GM21515 (cell line): ENCODE data around the gene ACO2.
"Not testable (repeated sequence)": the region's sequence is repeated elsewhere in the genome, so short reads cannot be mapped to it uniquely, and the experiment has no call there.

Experiments used
- ATAC-seq: cut with Tn5 transposase; IDR thresholded peaks from one replicate; pipeline ENCODE4 v1.9.1; 2021; ENCODE audit not compliant: unreplicated experiment

Gene ACO2

DNA sequence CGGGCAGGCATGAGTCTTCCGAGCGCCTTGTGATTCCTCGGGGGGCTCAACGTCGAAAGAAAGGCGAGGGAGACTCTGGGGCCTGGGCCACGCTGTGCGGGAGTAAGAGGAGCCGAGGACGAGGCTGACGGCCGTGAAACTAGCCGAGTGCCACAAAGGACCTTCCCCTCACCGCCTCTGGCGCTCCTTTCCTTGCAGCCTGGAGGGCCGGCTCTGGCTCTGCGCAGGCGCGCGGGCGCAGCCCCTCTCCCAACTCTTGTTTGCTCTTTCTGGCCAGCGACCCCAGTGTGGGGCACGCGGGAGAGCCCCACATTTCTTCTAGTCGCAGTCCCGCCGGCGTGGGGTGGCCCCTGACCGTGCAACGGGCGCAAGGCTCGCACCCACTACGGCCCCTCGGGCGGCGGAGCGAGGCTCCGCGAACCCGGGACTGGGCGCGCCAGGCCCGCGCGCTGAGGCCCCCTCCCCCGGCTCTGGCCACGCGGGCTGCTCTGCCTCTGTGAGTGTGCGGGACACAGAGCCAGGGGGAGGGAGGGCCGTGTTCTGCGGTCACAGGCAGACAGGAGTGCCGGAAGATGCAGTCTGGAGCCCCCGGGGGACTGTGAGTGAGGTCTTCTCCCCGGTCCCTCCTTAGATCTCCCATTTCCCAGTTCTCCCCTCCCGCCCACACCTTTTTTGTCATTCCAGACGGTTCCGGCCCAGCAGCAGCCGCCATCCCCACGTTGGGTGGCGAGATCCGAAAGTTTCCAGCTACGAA is 21.3 kb upstream of the ACO2 start:
- ATAC-seq = no peak

- ATAC-seq = peak; percentile 45
Observed at GRCh38 chr22:41448189-41448808, 20.6 kb upstream of the ACO2 start.

GRCh38 chr22:41458161-41458728 is 10.7 kb upstream of the ACO2 start:
- ATAC-seq = no peak

- ATAC-seq = no peak
Observed at GRCh38 chr22:41459431-41459830, 9.5 kb upstream of the ACO2 start.

DNA sequence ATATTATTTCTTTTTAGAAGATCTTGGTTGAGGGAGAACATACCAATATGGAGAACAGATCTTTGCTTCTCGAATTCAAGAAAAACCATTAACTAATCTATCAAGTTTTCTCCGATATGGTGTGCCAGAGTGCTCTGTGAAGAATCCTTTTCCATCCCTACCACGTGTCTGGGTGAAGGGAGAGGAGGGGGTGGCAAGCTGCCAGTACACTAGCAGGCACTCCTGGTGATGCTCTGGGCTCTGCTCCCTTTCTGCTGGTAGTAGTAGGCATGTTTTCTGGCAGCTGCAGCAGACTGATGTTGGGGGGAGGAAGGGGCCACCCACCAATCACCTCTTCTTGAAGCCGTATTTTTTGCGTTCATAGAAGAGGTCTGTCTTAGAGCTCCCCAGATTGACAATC is 8.8 kb upstream of the ACO2 start:
- ATAC-seq = not testable (repeated sequence)

GRCh38 chr22:41461901-41462300 is 7.0 kb upstream of the ACO2 start:
- ATAC-seq = no peak

DNA sequence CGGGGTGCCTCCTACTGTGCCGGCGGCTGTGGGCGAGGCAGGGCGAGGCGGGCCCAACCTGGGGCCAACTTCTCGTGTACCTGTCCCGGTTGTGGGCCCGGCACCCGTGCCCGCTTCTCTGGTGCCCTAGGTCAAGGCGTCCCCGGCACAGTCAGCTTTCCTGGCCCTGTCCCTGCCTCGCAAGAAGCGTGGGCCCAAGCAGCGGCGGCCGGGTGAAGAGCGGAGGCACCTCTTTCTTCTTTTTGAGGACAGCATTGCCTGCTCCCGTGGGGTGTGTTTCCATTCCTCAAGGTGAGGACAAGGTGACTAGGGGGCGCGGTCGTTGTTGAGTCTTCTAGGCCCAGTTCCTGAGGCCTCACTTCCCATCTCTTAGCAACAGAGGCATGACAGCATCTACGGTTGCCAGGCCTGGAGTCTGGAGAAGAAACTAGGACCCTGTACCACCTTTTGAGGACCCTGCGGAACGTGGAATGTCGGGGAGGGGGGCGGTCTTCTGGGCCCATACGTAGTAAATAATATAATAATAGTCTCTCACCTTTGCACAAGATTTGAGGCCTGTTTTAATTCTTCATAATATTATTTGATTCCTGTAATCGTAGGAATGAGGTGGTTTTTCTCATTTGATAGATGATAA is 418 bp downstream of the ACO2 start:
- ATAC-seq = peak; percentile 16

DNA sequence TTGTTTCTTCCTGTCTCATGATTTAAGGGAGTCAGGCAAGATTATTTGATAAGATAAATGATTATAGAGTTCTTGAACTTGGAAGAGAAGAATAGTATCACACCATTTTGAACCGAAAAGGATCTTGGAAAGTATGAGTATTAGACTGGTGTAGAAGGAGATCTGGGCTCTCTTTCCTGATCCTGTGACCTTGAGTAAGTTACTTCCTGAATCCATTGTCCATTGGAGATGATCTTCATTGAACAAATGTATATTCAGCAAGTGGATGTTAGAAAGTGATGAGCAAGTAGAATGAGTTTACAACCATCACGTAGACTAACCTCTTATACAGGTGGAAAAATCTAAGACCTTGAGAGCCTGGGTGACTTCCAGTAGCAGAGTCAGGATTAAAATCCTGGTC is 2.0 kb downstream of the ACO2 start:
- ATAC-seq = no peak

DNA sequence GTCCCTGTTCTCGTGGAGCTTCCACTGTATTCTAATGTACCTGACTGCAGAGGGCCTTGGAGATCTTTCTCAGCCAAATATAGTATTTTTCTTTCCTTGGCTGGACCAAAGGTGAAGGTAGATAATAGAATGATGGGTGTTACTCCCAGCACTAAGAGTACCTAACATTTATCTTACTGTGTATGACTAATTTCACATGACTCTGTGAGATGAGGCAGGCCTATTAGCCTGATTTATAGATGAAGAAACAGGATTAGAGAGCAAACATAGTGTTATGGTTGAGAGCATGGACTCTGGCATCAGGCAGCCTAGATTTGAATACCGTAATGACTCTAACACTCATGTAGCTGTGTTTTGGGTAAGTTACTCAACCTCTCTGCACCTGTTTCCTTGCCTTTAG is 2.7 kb downstream of the ACO2 start:
- no peak for ATAC-seq

DNA sequence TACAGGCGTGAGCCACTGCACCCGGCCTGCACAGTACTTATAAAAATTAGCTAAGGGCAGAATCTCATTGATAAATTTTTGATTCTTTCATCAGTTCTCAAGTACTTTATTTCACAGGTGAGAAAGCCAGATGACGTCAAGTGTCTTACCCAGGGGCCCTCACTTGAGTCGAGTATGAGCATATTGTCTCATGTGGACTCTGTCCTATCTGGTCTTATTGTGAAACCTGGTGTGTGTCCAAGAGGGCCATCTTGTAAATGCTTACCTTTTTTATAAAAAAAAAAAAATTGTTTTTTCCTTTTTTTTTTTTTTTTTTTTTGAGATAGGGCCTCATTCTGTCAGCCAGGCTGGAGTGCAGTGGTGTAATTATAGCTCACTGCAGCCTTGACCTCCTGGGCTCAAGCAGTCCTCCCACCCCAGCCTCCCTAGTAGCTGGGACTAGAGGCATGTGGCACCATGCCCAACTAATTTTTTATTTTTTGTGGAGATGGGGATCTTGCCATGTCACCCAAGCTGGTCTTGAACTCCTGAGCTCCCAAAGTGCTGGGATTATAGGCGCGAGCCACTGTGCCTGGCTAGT is 6.0 kb downstream of the ACO2 start:
- no peak for ATAC-seq

DNA sequence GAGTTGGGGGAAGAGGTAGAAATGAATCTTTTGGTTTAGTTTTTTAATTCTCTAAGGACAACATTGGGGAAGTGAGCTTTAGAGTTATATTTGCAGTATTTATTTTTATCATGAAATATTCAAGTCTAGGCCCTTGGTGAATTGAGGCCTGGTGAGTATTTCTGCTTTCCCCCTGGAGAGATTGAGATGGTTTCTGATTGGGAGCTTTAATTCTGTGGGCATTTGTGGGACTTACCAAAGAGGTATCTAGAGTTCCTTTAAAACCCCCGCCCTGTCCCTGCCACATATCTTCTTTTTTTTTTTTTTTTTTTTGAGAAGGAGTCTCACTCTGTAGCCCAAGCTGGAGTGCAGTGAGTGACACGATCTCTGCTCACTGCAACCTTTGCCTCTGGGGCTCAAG is 9.6 kb downstream of the ACO2 start:
- no peak for ATAC-seq

- no peak for ATAC-seq
Observed at GRCh38 chr22:41478891-41479521, 10.1 kb downstream of the ACO2 start.

DNA sequence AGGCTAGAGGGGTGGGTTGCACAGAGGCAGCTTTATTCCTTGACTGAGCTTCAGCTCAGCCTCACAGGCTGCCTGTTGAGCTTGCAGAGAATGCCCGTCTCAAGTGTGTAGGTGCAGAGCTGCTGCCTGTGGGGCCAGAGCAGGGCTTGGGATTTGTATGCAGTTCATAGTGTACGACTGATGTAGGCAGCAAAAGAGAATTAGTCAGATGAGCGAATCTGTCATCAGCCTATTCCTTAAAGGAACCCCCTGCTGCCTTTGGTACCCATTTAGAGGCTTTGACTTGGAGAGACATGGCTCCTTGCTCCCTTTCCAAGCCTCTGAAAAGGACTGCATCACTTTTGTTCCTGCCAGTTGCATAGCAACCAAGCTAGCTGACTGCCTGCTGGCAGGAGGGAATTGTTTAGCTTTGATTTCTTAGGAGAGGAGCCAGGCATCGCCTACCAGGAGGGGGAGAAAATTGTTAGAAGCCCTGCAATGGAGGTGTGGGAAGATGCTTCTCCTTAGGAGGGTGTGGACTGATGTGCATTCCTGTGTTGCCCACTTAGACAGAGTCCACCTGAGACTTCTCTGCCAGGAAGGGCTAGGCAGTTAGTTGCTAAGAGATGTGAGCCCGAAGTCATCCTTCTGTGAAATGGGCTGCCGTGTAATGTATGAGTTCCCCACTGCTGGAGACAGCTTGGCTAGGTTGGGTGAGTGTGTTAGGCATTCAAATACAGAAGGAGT is 10.9 kb downstream of the ACO2 start:
- ATAC-seq = no peak

DNA sequence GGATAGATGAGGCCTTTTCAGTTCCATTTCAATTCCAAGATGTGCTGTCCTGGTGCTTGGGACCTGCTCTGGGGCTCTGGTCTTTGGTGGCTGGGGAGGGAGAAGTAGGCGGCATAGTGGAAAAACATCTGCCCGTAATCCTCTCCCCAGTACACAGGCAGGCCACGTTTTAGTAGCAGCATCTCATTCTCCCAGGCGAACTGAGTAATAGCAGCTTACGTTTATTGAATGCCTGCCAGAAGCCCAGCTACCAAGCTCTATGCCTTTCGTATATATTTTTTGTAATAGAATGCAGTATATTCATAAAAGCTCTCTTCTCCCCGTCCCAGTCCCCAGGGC is 11.4 kb downstream of the ACO2 start:
- no peak for ATAC-seq

GRCh38 chr22:41481131-41481830 is 12.4 kb downstream of the ACO2 start:
- no peak for ATAC-seq

DNA sequence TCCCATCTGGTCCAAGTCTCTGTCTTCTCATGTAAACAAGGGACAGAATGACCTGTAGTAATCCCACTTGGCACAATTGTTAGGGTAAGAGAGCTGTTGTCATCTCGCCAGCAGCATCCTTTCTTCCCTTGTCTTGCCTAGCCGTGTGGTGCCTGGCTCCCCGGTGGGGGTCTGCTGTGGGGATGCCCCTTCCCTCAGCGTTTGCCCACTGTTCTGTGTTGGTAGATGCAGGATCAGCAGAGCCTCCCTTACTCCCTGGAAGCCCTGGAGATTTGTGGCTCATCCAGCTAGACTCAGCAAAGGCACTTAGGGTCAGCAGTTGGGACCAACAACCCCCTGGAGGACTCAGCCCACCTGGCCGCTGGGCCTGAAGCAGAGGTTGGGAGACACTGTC is 13.0 kb downstream of the ACO2 start:
- no peak for ATAC-seq

- no peak for ATAC-seq
Observed at GRCh38 chr22:41482319-41482935, 13.5 kb downstream of the ACO2 start.

- no peak for ATAC-seq
Observed at GRCh38 chr22:41485033-41485432, 16.1 kb downstream of the ACO2 start.

- no peak for ATAC-seq
Observed at GRCh38 chr22:41487037-41487935, 18.4 kb downstream of the ACO2 start.
